ENCODE results near the gene ATP6V0E1.

ATP6V0E1 gene

DNA sequence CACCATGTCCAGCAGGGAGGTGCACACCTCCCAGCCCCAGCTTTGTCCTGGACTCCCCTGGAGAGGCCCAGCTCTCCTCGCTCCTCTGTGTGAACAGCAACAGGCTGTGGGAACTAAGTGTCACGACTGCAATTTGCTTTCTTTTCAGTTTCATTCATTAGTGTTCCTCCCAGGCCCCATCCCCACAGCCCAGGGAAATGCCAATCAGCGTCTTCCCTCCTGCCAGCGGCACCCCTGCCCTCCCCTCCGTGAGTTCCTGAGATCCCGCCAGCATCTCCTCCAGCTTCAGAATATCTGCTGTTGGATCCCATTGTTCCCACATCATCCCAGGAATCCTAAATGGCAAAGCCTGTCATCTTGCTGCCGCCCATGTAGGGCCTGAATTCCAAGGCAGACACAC, 37.4 kb upstream of the ATP6V0E1 start:
- in situ Hi-C loops (cut with HindIII; ENCODE audit: low pct_unique_long_range_greater_than_20kb, low sequenced_read_pairs) = no loop called here

DNA sequence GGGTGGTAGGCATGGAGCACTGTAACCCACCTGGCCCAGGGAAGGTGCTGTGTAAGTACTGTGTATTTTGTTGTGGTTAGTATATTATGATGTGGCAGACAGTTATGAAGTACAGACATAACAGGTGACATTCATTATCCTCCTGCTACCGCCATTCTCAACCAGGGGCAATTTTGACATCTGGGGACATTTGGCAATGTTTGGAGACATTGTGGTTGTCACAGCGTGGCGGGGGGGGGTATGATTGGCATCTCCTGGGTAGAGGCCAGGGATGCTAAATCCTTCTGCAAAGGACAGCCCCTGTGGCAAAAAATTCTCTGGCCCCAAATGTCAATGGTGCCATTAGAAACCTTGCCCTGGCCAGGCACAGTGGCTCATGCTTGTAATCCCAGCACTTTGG, 34.1 kb upstream of the ATP6V0E1 start:
- in situ Hi-C loops (cut with HindIII; ENCODE audit: low pct_unique_long_range_greater_than_20kb, low sequenced_read_pairs) = no loop called here
- no peak for DNase-seq (ENCODE audit: low read depth in 1 of 2, low spot score in 1 of 2)
- no peak for TF ChIP-seq JUND (IDR thresholded peaks at IDR 0.05; ENCODE audit: low read depth)

More for the DNA sequence above, 37.4 kb upstream of the ATP6V0E1 start:
- TF ChIP-seq JUND (IDR thresholded peaks at IDR 0.05; ENCODE audit: low read depth) = no peak
- no peak for DNase-seq (ENCODE audit: low read depth in 1 of 2, low spot score in 1 of 2)

DNA sequence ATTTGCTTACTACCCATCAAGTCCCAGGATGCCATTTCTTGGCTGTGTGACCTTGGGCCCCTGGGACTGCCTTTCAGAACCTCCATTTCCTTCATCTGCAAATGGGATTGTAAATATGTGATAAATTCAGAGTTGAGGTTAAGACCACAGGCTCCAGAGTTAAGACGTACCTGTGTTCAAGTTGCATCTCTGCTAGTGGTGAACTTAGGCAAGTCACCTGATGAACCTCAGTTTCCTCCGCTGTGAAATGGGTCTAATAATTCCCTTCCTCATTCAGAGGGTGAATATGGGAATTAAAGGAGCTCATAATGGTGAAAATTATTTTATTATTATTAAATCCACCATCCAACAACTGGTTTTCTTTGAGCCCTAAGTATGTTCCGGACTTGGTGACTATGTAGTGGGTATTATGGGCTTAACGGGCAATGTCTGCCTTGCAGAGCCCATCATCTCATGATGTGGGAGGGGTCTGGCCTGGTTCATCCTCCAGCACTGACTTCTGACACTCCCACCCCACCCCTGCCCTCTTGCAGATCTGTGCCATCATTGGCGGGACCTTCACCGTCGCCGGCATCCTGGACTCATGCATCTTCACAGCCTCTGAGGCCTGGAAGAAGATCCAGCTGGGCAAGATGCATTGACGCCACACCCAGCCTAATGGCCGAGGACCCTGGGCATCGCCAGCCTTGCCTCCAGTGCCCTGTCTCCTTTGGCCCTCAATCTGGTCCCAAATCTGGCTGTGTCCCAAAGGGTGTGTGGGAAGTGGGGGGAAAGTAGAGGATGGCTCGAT, 33.2 kb upstream of the ATP6V0E1 start:
- no peak for DNase-seq (ENCODE audit: low read depth in 1 of 2, low spot score in 1 of 2)
- in situ Hi-C loops (cut with HindIII; ENCODE audit: low pct_unique_long_range_greater_than_20kb, low sequenced_read_pairs) = no loop called here
- no peak for TF ChIP-seq JUND (IDR thresholded peaks at IDR 0.05; ENCODE audit: low read depth)

DNA sequence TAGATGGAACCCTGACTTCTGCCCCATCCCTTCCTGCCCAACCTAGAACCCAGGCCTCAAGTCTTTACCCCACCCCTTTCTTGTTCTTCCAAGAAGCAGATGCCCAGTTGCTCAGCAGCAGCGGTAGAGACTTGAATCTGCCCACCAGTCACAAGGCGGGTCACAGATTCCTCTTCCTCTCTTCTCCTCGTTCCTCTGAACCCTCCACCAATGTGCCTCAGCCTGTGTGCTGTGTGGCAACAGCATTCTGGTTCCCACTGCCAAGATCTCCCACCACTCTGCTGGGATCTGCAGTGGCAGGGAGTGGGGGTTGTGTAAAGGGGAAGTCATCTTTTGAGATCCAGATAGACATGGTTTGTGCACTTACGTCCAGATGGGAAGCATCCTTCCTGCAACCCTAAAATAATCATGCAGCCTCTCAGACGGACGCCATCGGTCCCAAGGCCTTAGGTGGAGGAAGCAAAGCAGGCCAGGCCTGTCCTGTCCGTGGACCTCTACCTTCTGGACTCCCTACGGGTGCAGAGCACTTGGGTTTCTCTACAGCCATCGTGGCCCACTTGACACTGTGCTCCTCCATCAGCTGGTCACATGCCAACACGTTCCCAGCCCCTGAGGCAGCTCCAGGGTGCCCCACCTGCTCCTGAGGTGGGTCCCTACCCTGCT, 32.1 kb upstream of the ATP6V0E1 start:
- in situ Hi-C loops (cut with HindIII; ENCODE audit: low pct_unique_long_range_greater_than_20kb, low sequenced_read_pairs) = no loop called here
- TF ChIP-seq JUND (IDR thresholded peaks at IDR 0.05; ENCODE audit: low read depth) = no peak
- DNase-seq (ENCODE audit: low read depth in 1 of 2, low spot score in 1 of 2) = no peak

DNA sequence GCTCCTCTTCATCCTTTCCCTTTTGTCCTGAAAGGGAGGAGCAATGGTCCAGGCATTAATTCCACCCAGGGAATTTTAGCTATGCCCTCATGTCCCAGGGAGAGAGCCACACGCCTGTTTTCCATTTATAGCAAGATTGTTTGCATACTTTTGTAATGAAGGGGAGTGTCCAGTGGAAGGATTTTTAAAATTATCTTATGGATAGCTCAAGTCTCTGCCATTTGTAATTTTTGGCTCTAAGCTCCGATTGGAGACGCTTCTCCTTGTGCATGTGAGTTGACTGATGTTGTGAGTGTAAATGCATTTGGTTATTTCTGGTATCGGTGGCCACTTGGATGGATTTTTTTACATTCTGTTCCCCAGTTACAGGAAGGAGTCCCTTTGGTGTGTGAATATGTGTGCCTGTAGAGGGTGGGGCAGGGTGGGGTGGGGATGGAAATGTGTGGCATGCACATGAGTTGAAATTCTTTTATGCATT, 31.5 kb upstream of the ATP6V0E1 start:
- in situ Hi-C loops (cut with HindIII; ENCODE audit: low pct_unique_long_range_greater_than_20kb, low sequenced_read_pairs) = no loop called here
- DNase-seq (ENCODE audit: low read depth in 1 of 2, low spot score in 1 of 2) = no peak
- TF ChIP-seq JUND (IDR thresholded peaks at IDR 0.05; ENCODE audit: low read depth) = no peak

DNA sequence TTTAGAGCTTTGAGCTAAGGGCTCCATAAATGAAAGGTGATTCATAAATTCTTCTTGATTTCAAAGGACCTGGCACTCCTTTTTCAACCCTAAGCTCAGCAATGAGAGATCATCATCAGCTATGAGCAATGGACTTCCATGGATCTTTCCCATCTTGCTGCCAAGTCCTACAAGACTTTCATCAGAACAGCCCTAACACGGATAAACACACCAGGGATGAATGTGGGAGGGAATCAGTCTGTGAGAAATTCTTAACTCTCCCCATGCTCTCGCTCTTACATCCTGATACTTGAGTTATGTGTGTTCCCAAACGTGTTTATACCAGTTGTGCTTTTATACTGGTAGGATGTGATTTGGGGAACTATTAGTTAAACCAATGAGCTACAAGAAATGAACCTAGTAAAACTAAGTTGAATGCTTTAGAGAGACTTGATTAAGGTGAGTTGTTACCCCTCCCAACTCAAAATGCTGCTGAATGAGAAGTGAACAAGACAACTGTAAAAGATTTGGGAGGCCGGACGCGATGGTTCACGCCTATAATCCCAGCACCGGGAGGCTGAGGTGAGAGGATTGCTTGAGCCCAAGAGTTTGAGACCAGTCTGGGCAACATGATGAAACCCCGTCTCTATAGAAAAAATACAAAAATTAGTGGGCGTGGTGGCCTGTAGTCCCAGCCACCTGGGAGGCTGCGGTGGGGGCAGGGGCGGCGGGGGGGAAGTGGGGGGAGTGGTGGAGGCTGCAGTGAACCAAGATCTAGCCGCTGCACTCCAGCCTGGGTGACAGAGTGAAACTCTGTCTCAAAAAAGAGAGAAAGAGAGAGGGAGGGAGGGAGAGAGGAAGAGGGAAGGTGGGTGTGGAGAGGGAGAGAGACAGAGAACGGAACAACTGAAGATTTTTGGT, 29.5 kb upstream of the ATP6V0E1 start:
- no peak for DNase-seq (ENCODE audit: low read depth in 1 of 2, low spot score in 1 of 2)
- in situ Hi-C loops (cut with HindIII; ENCODE audit: low pct_unique_long_range_greater_than_20kb, low sequenced_read_pairs) = no loop called here
- no peak for TF ChIP-seq JUND (IDR thresholded peaks at IDR 0.05; ENCODE audit: low read depth)

DNA sequence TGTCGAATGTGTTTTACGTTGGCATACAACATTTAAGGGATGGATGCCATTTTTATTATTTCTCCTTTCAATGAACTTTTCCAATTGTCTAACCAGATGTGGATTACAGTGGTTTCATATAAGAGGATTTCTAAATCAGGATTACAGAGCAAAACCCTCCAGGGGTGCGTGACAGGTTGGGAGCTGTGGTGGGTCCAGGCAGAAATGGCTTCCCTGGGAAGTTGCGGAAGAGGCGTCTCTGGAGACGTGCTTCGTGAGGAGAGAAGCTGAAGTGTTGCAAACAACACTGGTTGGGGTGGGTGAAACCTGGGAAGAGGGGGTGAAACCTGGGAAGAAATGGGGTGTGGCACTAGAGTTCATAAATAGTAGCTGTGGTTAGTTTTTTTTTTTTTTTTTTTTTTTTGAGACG, 28.8 kb upstream of the ATP6V0E1 start:
- DNase-seq (ENCODE audit: low read depth in 1 of 2, low spot score in 1 of 2) = no peak
- no peak for TF ChIP-seq JUND (IDR thresholded peaks at IDR 0.05; ENCODE audit: low read depth)
- in situ Hi-C loops (cut with HindIII; ENCODE audit: low pct_unique_long_range_greater_than_20kb, low sequenced_read_pairs) = no loop called here

DNA sequence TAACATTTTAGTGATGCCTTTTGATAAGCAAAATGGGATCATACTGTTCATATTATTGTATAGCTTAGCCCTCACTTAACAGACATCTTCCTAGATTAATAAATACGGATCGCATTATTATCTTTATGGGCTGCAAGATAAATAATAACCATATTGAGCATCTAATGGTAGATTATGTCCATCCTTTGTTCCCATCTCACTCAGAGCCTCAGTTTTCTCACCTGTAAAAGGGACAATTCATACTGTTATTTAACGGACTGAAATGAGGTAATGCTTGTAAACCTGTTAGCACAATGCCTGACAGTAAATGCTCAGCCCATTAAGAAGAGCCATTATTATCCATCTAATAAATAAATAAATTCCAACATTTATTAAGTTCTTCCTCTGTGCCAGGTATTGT, 27.3 kb upstream of the ATP6V0E1 start:
- DNase-seq (ENCODE audit: low read depth in 1 of 2, low spot score in 1 of 2) = no peak
- in situ Hi-C loops (cut with HindIII; ENCODE audit: low pct_unique_long_range_greater_than_20kb, low sequenced_read_pairs) = no loop called here
- no peak for TF ChIP-seq JUND (IDR thresholded peaks at IDR 0.05; ENCODE audit: low read depth)

DNA sequence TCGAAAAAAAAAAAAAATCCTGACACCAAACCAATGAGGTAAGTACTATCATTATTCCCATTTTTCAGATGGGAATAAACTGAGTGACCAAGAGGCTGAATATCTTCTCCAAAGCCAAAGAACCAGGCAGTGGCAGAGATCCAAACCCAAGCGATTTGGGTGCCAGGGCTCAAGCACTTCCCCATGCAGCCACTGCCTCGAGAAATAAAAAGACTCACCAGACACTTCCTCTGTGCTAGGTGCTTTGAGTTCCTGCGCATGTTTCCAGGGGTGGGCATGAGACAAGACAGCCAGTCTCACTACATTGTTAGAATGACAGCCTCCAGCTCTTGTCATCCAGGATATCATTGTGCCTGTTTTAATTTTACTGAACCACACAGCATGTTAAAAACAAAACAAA, 26.6 kb upstream of the ATP6V0E1 start:
- in situ Hi-C loops (cut with HindIII; ENCODE audit: low pct_unique_long_range_greater_than_20kb, low sequenced_read_pairs) = no loop called here
- no peak for TF ChIP-seq JUND (IDR thresholded peaks at IDR 0.05; ENCODE audit: low read depth)
- DNase-seq (ENCODE audit: low read depth in 1 of 2, low spot score in 1 of 2) = no peak

DNA sequence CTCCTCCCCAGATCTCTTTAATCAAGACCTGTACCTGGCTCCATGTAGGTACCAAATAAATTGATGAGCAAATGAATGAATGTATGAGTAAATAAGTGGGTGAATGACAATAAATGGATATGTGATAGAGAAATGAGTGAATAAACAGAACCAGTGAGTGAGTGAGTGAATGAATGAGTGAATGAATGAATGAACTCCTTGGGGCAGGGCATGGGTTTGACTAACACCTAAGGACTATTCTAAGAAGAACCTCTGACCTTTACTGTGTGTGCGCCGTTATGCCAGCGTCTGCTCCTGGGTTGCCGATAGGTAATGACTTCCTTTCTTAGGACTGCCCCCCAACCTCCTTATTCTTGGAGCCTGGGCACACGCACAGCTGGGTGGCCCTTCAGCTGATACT, 26.1 kb upstream of the ATP6V0E1 start:
- no peak for DNase-seq (ENCODE audit: low read depth in 1 of 2, low spot score in 1 of 2)
- in situ Hi-C loops (cut with HindIII; ENCODE audit: low pct_unique_long_range_greater_than_20kb, low sequenced_read_pairs) = no loop called here
- TF ChIP-seq JUND (IDR thresholded peaks at IDR 0.05; ENCODE audit: low read depth) = no peak

DNA sequence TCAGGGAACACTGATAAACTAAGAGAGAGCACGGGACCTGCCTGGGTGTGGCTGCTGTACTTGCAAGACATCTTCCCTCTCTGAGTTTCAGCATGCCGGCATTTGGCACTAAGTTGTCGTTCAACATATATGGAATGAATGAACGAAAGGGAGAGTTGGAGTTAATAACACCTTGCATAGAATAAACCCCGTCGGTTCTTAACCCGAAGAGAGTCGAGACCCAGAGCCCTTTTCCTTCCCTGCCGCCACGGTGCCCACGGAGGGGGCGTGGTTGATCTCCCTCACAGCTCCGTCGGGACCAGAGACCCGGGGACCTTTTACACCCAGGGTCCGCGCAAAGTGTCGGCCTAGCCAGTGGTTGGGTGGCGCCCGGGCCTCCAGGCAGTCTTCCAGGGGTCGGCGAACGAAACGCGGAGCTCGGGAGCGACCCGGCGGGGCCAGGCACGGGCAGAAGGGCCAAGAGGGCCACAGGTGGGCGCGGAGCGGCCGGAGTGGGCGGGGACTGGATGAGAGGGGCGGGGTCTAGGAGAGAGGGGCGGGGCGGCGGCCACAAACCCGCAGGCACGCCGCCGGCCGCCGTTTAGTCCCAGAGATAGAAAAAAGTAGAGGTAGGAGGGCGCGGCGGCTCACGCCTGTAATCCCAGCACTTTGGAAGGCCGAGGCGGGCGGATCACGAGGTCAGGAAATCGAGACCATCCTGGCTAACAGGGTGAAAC, 25.1 kb upstream of the ATP6V0E1 start:
- TF ChIP-seq JUND (IDR thresholded peaks at IDR 0.05; ENCODE audit: low read depth) = no peak
- in situ Hi-C loops (cut with HindIII; ENCODE audit: low pct_unique_long_range_greater_than_20kb, low sequenced_read_pairs) = no loop called here
- peak; percentile 68 to 74 for DNase-seq (ENCODE audit: low read depth in 1 of 2, low spot score in 1 of 2)

All from T47D (cell line).